Endothelial cell of umbilical vein (primary cell): ENCODE data around the gene HIGD1C. TPM values are rescaled to one million over a fixed set of nuclear protein-coding genes. Genes with fewer than 3 reads are reported as not detected.

Source experiments
- BruUV-seq: library from RNA; stranded (reverse); fragments of 400-500 nt; replicated peaks from 2 replicates; lab custom pipeline; 2021; lab: Mats Ljungman, UMichigan
- CTCF ChIA-PET: fragments of 300-600, 350-600 bp; sonication (Branson Sonifier 250); formaldehyde crosslinking; loops from one replicate; lab custom pipeline; 2021; ENCODE audit warnings: antibody characterized with exemption, inconsistent platforms; lab: Charles Lee
- POLR2A ChIA-PET: fragments of 300-600, 350-600 bp; sonication (Branson Sonifier 250); formaldehyde crosslinking; loops from one replicate; lab custom pipeline; 2021; ENCODE audit warnings: antibody characterized with exemption, inconsistent platforms; lab: Charles Lee
- DNase-seq: peaks from one replicate; pipeline ENCODE4 v3.0.0-alpha.2; 2011; ENCODE audit warnings: low read depth, low spot score
- FAIRE-seq: peaks from 2 replicates; lab custom pipeline; 2011; peaks lifted over from hg19 to GRCh38; lab: Jason Lieb, UNC
- H2AFZ ChIP-seq: 2 replicates; pipeline ENCODE4 v1.6.0; 2012; ENCODE audit warnings: low read depth, low read length, control low read depth, inconsistent platforms
- H3K27ac ChIP-seq: 2 replicates; pipeline ENCODE4 v1.5.1; 2011; ENCODE audit warnings: low read depth, mild to moderate bottlenecking, control low read depth, low read length, moderate library complexity; ENCODE audit not compliant: insufficient read depth
- H3K27me3 ChIP-seq, 2 experiments: 2 replicates each; pipeline versions ENCODE4 v1.6.0 to v1.6.1; 2011; ENCODE audit warnings: low read length in 2 of 2, mixed read lengths in 1 of 2; ENCODE audit not compliant: control insufficient read depth in 2 of 2, insufficient read depth in 2 of 2
- H3K36me3 ChIP-seq, 2 experiments: 2 replicates in 1 of 2; 3 replicates in 1 of 2; pipeline ENCODE4 v1.5.1; 2011; ENCODE audit warnings: low read length in 2 of 2, mild to moderate bottlenecking in 1 of 2, moderate library complexity in 1 of 2; ENCODE audit not compliant: control insufficient read depth in 2 of 2, insufficient read depth in 2 of 2; ENCODE audit errors: extremely low read depth in 1 of 2
- H3K4me1 ChIP-seq: 3 replicates; pipeline ENCODE4 v1.5.1; 2011; ENCODE audit warnings: mild to moderate bottlenecking, low read length; ENCODE audit not compliant: control insufficient read depth, insufficient read depth; ENCODE audit errors: extremely low read depth
- H3K4me2 ChIP-seq: 2 replicates; pipeline ENCODE4 v1.6.1; 2011; ENCODE audit warnings: low read length, control low read depth, mixed read lengths; ENCODE audit not compliant: insufficient read depth
- H3K4me3 ChIP-seq, 3 experiments: fragments of 200-600 bp in 1 of 3; sonication (generic), shearing (Covaris generic) in 1 of 3; replicated peaks in 1 of 3; 2 replicates each; pipeline ENCODE4 v1.5.1; 2011 to 2016; ENCODE audit warnings: control low read depth in 3 of 3, low read length in 3 of 3, mild to moderate bottlenecking in 2 of 3, inconsistent platforms in 1 of 3, low read depth in 1 of 3, moderate library complexity in 1 of 3; ENCODE audit not compliant: insufficient read depth in 1 of 3
- H3K79me2 ChIP-seq: 2 replicates; pipeline ENCODE4 v1.6.0; 2012; ENCODE audit warnings: low read length, inconsistent platforms; ENCODE audit not compliant: control insufficient read depth, insufficient read depth
- H3K9ac ChIP-seq: replicated peaks from 2 replicates; pipeline ENCODE3; 2011; ENCODE audit warnings: low read length, control low read depth; ENCODE audit not compliant: insufficient read depth; ENCODE audit errors: extremely low read depth
- H3K9me1 ChIP-seq: replicated peaks from 3 replicates; pipeline ENCODE4 v1.6.0; 2011; ENCODE audit warnings: mild to moderate bottlenecking, low read length; ENCODE audit not compliant: control insufficient read depth, insufficient read depth; ENCODE audit errors: extremely low read depth
- H3K9me3 ChIP-seq: replicated peaks from 2 replicates; pipeline ENCODE4 v1.5.1; 2012; ENCODE audit warnings: low read length, inconsistent platforms; ENCODE audit not compliant: control insufficient read depth, insufficient read depth
- H4K20me1 ChIP-seq: replicated peaks from 2 replicates; pipeline ENCODE3; 2011; ENCODE audit warnings: mild to moderate bottlenecking, low read length; ENCODE audit not compliant: control insufficient read depth, insufficient read depth; ENCODE audit errors: extremely low read depth
- CTCF ChIP-seq, 2 donors: IDR thresholded peaks; 1 replicate in 1 of 2; 2 replicates in 1 of 2; pipeline ENCODE4 v1.5.1; 2011; ENCODE audit warnings: low read length in 2 of 2, mild to moderate bottlenecking in 2 of 2, moderate library complexity in 2 of 2, control low read depth in 1 of 2, inconsistent platforms in 1 of 2, low read depth in 1 of 2; ENCODE audit not compliant: insufficient read depth in 1 of 2; ENCODE audit errors: extremely low read depth in 1 of 2
- EZH2 ChIP-seq: IDR thresholded peaks from 2 replicates; pipeline ENCODE4 v1.6.1; 2012; ENCODE audit warnings: borderline replicate concordance, low read depth, mild to moderate bottlenecking, moderate library complexity, low read length, inconsistent platforms; ENCODE audit not compliant: severe bottlenecking
- FOS ChIP-seq: IDR thresholded peaks from 2 replicates; pipeline ENCODE4 v1.6.1; 2011; ENCODE audit warnings: mild to moderate bottlenecking, low read length, moderate library complexity, borderline replicate concordance; ENCODE audit not compliant: insufficient read depth
- GATA2 ChIP-seq: IDR thresholded peaks from 2 replicates; pipeline ENCODE4 v1.7.0; 2011; ENCODE audit warnings: low read depth, mild to moderate bottlenecking, moderate library complexity, mixed read lengths, low read length; ENCODE audit not compliant: insufficient read length, insufficient read depth
- JUN ChIP-seq: IDR thresholded peaks from 2 replicates; pipeline ENCODE4 v1.6.1; 2011; ENCODE audit warnings: borderline replicate concordance, low read depth; ENCODE audit not compliant: insufficient read length, insufficient read depth
- MAX ChIP-seq: IDR thresholded peaks from 2 replicates; pipeline ENCODE4 v1.6.1; 2011; ENCODE audit not compliant: insufficient read depth, insufficient read length
- MYC ChIP-seq: IDR thresholded peaks from one replicate; pipeline ENCODE4 v1.6.1; 2011; ENCODE audit warnings: mild to moderate bottlenecking, low read depth, low read length
- POLR2A ChIP-seq: IDR thresholded peaks from 2 replicates; pipeline ENCODE4 v1.6.1; 2012; ENCODE audit warnings: low read depth, mild to moderate bottlenecking, control low read depth, low read length
- POLR2AphosphoS5 ChIP-seq: IDR thresholded peaks from 2 replicates; pipeline ENCODE4 v1.6.1; 2012; ENCODE audit warnings: low read depth, mild to moderate bottlenecking, control low read depth, low read length, moderate library complexity; ENCODE audit not compliant: insufficient read depth
- dilution Hi-C: fragments of 300-500 bp; cut with MboI; formaldehyde crosslinking; loops from one replicate; pipeline ENCODE4 v1.15.0; 2019; ENCODE audit warnings: low sequenced_read_pairs; ENCODE audit not compliant: extremely low pct_ligation_motif_present
- intact Hi-C: fragments of 100-400 bp; cut with micrococcal nuclease; formaldehyde crosslinking; loops from one replicate; pipeline ENCODE4 v1.10.0; 2022
- polyA plus RNA-seq, 4 experiments: library from polyadenylated mRNA; depleted of rRNA in 3 of 4; stranded (reverse) in 3 of 4; unstranded in 1 of 4; fragments of >200 nt; gene quantifications; 2 replicates each; pipeline versions ENCODE4 v1.2.1 to v1.2.3, GENCODE V29; 2011 to 2012; ENCODE audit warnings: missing spikeins in 1 of 4
- total RNA-seq: library from RNA; stranded (reverse); gene quantifications from 2 replicates; pipeline ENCODE4 v1.2.3, GENCODE V29; 2021

HIGD1C gene
- total and polyA plus RNA-seq, 2 donors (not counting 3 experiments of a cell fraction or from before 2014, with no cell fraction given), result not detected

GRCh38 chr12:50961708-50962107 lies 9.4 kb downstream of the HIGD1C start:
- Histone ChIP-seq H3K4me1 (no peaks in the 10 kb centered on the region), H4K20me1 (no peaks in the 10 kb centered on the region), H3K27ac (no peak overlapping the region), H3K9me1 (no peaks in the 10 kb centered on the region), H3K9me3 (no peaks in the 10 kb centered on the region), H3K36me3 (peaks cover 0 to 2% of the 10 kb centered on the region in 2 experiments), H2AFZ (no peak overlapping the region), H3K4me2 (no peak overlapping the region), H3K4me3 (no peak overlapping the region), H3K27me3 (no peaks in the 10 kb centered on the region), H3K9ac (no peak overlapping the region), H3K79me2 (no peaks in the 10 kb centered on the region)
- ChIA-PET POLR2A (no interaction called here), CTCF (no interaction called here)
- dilution Hi-C loops (no loop called here), intact Hi-C loops (no loop called here)
- BruUV-seq, result no TSS peak
- FAIRE-seq (no peak), DNase-seq (no peak)
- no peak for TF ChIP-seq GATA2
- no peak for TF ChIP-seq EZH2

- ChIA-PET POLR2A (no interaction called here), CTCF (no interaction called here)
- DNase-seq (no peak), FAIRE-seq (no peak)
- Histone ChIP-seq H2AFZ (no peak overlapping the region), H3K9me1 (no peaks in the 10 kb centered on the region), H3K27me3 (no peaks in the 10 kb centered on the region), H3K4me2 (no peak overlapping the region), H3K4me3 (no peak overlapping the region), H3K4me1 (no peaks in the 10 kb centered on the region), H3K9me3 (no peaks in the 10 kb centered on the region), H3K36me3 (peaks cover 0 to 2% of the 10 kb centered on the region in 2 experiments), H3K79me2 (no peaks in the 10 kb centered on the region), H3K27ac (no peak overlapping the region), H4K20me1 (no peaks in the 10 kb centered on the region), H3K9ac (no peak overlapping the region)
- TF ChIP-seq GATA2 (no peak), EZH2 (no peak), FOS (no peak), CTCF (IDR thresholded peaks at IDR 0.05; ENCODE audit: extremely low read depth in 1 of 2, insufficient read depth in 1 of 2, low read depth in 1 of 2, low read length in 2 of 2) (no peak), MAX (no peak), POLR2A (no peak), JUN (no peak), POLR2AphosphoS5 (no peak), MYC (no peak)
- BruUV-seq, result no TSS peak
- intact Hi-C loops, result no loop called here
- dilution Hi-C loops, result no loop called here
Observed at GRCh38 chr12:50964432-50964831, 12.1 kb downstream of the HIGD1C start.
